ENCODE measurements around the gene CSNK1G1.

Gene CSNK1G1

GRCh38 chr15:64229129-64229724 lies 126.7 kb downstream of the CSNK1G1 start:
- TF ChIP-seq CTCF (IDR thresholded peaks at IDR 0.05; ENCODE audit: low read depth, low read length), result no peak
- no peak for TF ChIP-seq EZH2phosphoT487 (IDR thresholded peaks at IDR 0.05; ENCODE audit: low read depth)
- no peaks in the 10 kb centered on the region; the same call in 1 of the 2 replicates for H4K20me1 ChIP-seq (ENCODE audit: insufficient read depth, low read length)
- no peaks in the 10 kb centered on the region for H3K9me3 ChIP-seq (ENCODE audit: insufficient read depth, low read length)
- no peaks in the 10 kb centered on the region for H3K27me3 ChIP-seq (ENCODE audit: low read depth, low read length)
- no peaks in the 10 kb centered on the region for H3K36me3 ChIP-seq (replicated peaks; ENCODE audit: low read depth, low read length)
- H3K4me2 ChIP-seq (ENCODE audit: low read length), result no peak overlapping the region
- no peak overlapping the region for H3K9ac ChIP-seq (ENCODE audit: low read length)
- H3K4me3 ChIP-seq (ENCODE audit: low read length), result no peak overlapping the region
- H3K4me1 ChIP-seq (ENCODE audit: low read length), result no peaks in the 10 kb centered on the region
- H3K79me2 ChIP-seq (ENCODE audit: low read length), result no peaks in the 10 kb centered on the region
- no peak overlapping the region for H2AFZ ChIP-seq (ENCODE audit: low read depth, low read length)
- no peak overlapping the region for H3K27ac ChIP-seq (ENCODE audit: low read length)

GRCh38 chr15:64225804-64226203 lies 130.2 kb downstream of the CSNK1G1 start:
- no peaks in the 10 kb centered on the region for H3K27me3 ChIP-seq (ENCODE audit: low read depth, low read length)
- no peaks in the 10 kb centered on the region for H3K4me1 ChIP-seq (ENCODE audit: low read length)
- H3K79me2 ChIP-seq (ENCODE audit: low read length), result no peaks in the 10 kb centered on the region
- no peak overlapping the region for H3K9ac ChIP-seq (ENCODE audit: low read length)
- no peak overlapping the region for H3K4me3 ChIP-seq (ENCODE audit: low read length)
- no peaks in the 10 kb centered on the region for H3K36me3 ChIP-seq (replicated peaks; ENCODE audit: low read depth, low read length)
- TF ChIP-seq EZH2phosphoT487 (IDR thresholded peaks at IDR 0.05; ENCODE audit: low read depth), result no peak
- no peak for TF ChIP-seq CTCF (IDR thresholded peaks at IDR 0.05; ENCODE audit: low read depth, low read length)
- H2AFZ ChIP-seq (ENCODE audit: low read depth, low read length), result no peak overlapping the region
- no peaks in the 10 kb centered on the region for H3K9me3 ChIP-seq (ENCODE audit: insufficient read depth, low read length)
- H3K27ac ChIP-seq (ENCODE audit: low read length), result no peak overlapping the region
- H3K4me2 ChIP-seq (ENCODE audit: low read length), result no peak overlapping the region
- no peaks in the 10 kb centered on the region for H4K20me1 ChIP-seq (ENCODE audit: insufficient read depth, low read length)

- Histone ChIP-seq H3K79me2 (ENCODE audit: low read length) (no peaks in the 10 kb centered on the region), H3K27ac (ENCODE audit: low read length) (no peak overlapping the region), H3K27me3 (ENCODE audit: low read depth, low read length) (no peaks in the 10 kb centered on the region), H3K4me3 (ENCODE audit: low read length) (no peak overlapping the region), H3K9me3 (ENCODE audit: insufficient read depth, low read length) (no peaks in the 10 kb centered on the region), H4K20me1 (ENCODE audit: insufficient read depth, low read length) (no peaks in the 10 kb centered on the region), H3K4me1 (ENCODE audit: low read length) (no peaks in the 10 kb centered on the region), H2AFZ (ENCODE audit: low read depth, low read length) (no peak overlapping the region), H3K36me3 (replicated peaks; ENCODE audit: low read depth, low read length) (no peaks in the 10 kb centered on the region), H3K9ac (ENCODE audit: low read length) (no peak overlapping the region), H3K4me2 (ENCODE audit: low read length) (no peak overlapping the region)
- no peak for TF ChIP-seq EZH2phosphoT487 (IDR thresholded peaks at IDR 0.05; ENCODE audit: low read depth)
- no peak for TF ChIP-seq CTCF (IDR thresholded peaks at IDR 0.05; ENCODE audit: low read depth, low read length)
These were observed 131.5 kb downstream of the CSNK1G1 start for GRCh38 chr15:64224511-64224910.

GRCh38 chr15:64223882-64224281 lies 132.1 kb downstream of the CSNK1G1 start:
- Histone ChIP-seq H3K9me3 (ENCODE audit: insufficient read depth, low read length) (no peaks in the 10 kb centered on the region), H2AFZ (ENCODE audit: low read depth, low read length) (no peak overlapping the region), H3K36me3 (replicated peaks; ENCODE audit: low read depth, low read length) (no peaks in the 10 kb centered on the region), H3K4me3 (ENCODE audit: low read length) (no peak overlapping the region), H3K79me2 (ENCODE audit: low read length) (no peaks in the 10 kb centered on the region), H3K4me1 (ENCODE audit: low read length) (no peaks in the 10 kb centered on the region), H4K20me1 (ENCODE audit: insufficient read depth, low read length) (no peaks in the 10 kb centered on the region), H3K27me3 (ENCODE audit: low read depth, low read length) (no peaks in the 10 kb centered on the region), H3K27ac (ENCODE audit: low read length) (no peak overlapping the region), H3K4me2 (ENCODE audit: low read length) (no peak overlapping the region), H3K9ac (ENCODE audit: low read length) (no peak overlapping the region)
- TF ChIP-seq EZH2phosphoT487 (IDR thresholded peaks at IDR 0.05; ENCODE audit: low read depth), result no peak
- no peak for TF ChIP-seq CTCF (IDR thresholded peaks at IDR 0.05; ENCODE audit: low read depth, low read length)

Data from OCI-LY3 (cell line).